SK-N-SH (cell line): ENCODE data around the gene AGAP1. TPM values are rescaled to one million over a fixed set of nuclear protein-coding genes. Genes with fewer than 3 reads are reported as not detected.
A peak's percentile ranks its signal among the peaks of the same experiment; 100 is the strongest.

Source experiments
- CTCF ChIA-PET: fragments of 300-600, 350-600 bp; formaldehyde crosslinking; extraction: SDS; loops from one replicate; lab custom pipeline; 2021; lab: Yijun Ruan, JAX
- POLR2A ChIA-PET: fragments of 350-600 bp; sonication (Branson Sonifier 250); formaldehyde crosslinking; extraction: SDS; loops from one replicate; lab custom pipeline; 2020; ENCODE audit warnings: antibody characterized with exemption, inconsistent platforms; lab: Yijun Ruan, JAX
- DNase-seq: peaks from one replicate; pipeline ENCODE4 v3.0.0; 2012
- H2AFZ ChIP-seq: fragments of 200-600 bp; sonication (generic); 2 replicates; pipeline ENCODE4 v1.8.1; 2016; ENCODE audit warnings: antibody characterized with exemption, mild to moderate bottlenecking, low read depth
- H3F3A ChIP-seq: fragments of 200-600 bp; sonication (generic); replicated peaks from 2 replicates; pipeline ENCODE3; 2016; ENCODE audit warnings: antibody characterized with exemption, mild to moderate bottlenecking; ENCODE audit not compliant: insufficient read depth
- H3K27ac ChIP-seq, 2 experiments: fragments of 200-500 bp in 1 of 2; fragments of 200-600 bp in 1 of 2; sonication (Bioruptor generic) in 1 of 2; sonication (generic), shearing (Covaris generic) in 1 of 2; 2 replicates each; pipeline versions ENCODE4 v1.5.1 to v1.6.1; 2014 to 2016; ENCODE audit warnings: low read depth in 2 of 2, inconsistent platforms in 1 of 2, low read length in 1 of 2, mild to moderate bottlenecking in 1 of 2, mixed read lengths in 1 of 2
- H3K27me3 ChIP-seq: fragments of 200-600 bp; sonication (generic), shearing (Covaris generic); 2 replicates; pipeline ENCODE4 v1.6.1; 2016; ENCODE audit warnings: mixed run types; ENCODE audit not compliant: insufficient read depth
- H3K36me3 ChIP-seq, 2 experiments: fragments of 200-500 bp in 1 of 2; fragments of 200-600 bp in 1 of 2; sonication (Bioruptor generic) in 1 of 2; sonication (generic) in 1 of 2; replicated peaks in 1 of 2; 2 replicates each; pipeline versions ENCODE3 to v1.5.1; 2014 to 2016; ENCODE audit warnings: low read length in 1 of 2, mild to moderate bottlenecking in 1 of 2; ENCODE audit not compliant: insufficient read depth in 2 of 2, control insufficient read depth in 1 of 2
- H3K4me1 ChIP-seq, 2 experiments: fragments of 200-500 bp in 1 of 2; fragments of 200-600 bp in 1 of 2; sonication (Bioruptor generic) in 1 of 2; sonication (generic), shearing (Covaris generic) in 1 of 2; 2 replicates each; pipeline versions ENCODE4 v1.5.1 to v1.6.1; 2014 to 2016; ENCODE audit warnings: low read depth in 1 of 2, low read length in 1 of 2, mixed run types in 1 of 2; ENCODE audit not compliant: insufficient read depth in 2 of 2, control insufficient read depth in 1 of 2
- H3K4me2 ChIP-seq: fragments of 200-600 bp; sonication (generic), shearing (Covaris generic); 2 replicates; pipeline ENCODE4 v1.6.1; 2017; ENCODE audit warnings: mixed run types
- H3K4me3 ChIP-seq, 2 experiments: fragments of 200-500 bp in 1 of 2; fragments of 200-600 bp in 1 of 2; sonication (Bioruptor generic) in 1 of 2; sonication (generic), shearing (Covaris generic) in 1 of 2; 2 replicates each; pipeline versions ENCODE4 v1.5.1 to v1.8.1; 2014 to 2016; ENCODE audit warnings: low read depth in 2 of 2, inconsistent platforms in 1 of 2, low read length in 1 of 2, mild to moderate bottlenecking in 1 of 2, mixed read lengths in 1 of 2, moderate library complexity in 1 of 2
- H3K79me2 ChIP-seq: fragments of 200-600 bp; sonication (generic); 2 replicates; pipeline ENCODE4 v1.8.1; 2017; ENCODE audit warnings: mild to moderate bottlenecking; ENCODE audit not compliant: insufficient read depth
- H3K9ac ChIP-seq: fragments of 200-600 bp; sonication (generic); 2 replicates; pipeline ENCODE4 v1.6.1; 2017; ENCODE audit warnings: mixed run types
- H3K9me2 ChIP-seq: fragments of 200-600 bp; sonication (generic); 2 replicates; pipeline ENCODE4 v1.6.1; 2017; ENCODE audit warnings: mixed run types
- H3K9me3 ChIP-seq: fragments of 200-600 bp; sonication (generic); 2 replicates; pipeline ENCODE4 v1.6.1; 2017; ENCODE audit warnings: mixed run types, mild to moderate bottlenecking, moderate library complexity
- H4K20me1 ChIP-seq: fragments of 200-600 bp; sonication (generic); 2 replicates; pipeline ENCODE4 v1.6.1; 2017; ENCODE audit warnings: mild to moderate bottlenecking, mixed run types; ENCODE audit not compliant: insufficient read depth
- EZH2phosphoT487 ChIP-seq: fragments of 200-600 bp; sonication (generic); IDR thresholded peaks from 2 replicates; pipeline ENCODE4 v1.6.1; 2017; ENCODE audit warnings: low read depth, mixed run types, mild to moderate bottlenecking, antibody characterized with exemption, moderate library complexity, borderline replicate concordance
- FOXJ3 ChIP-seq: sonication (generic); formaldehyde crosslinking; IDR thresholded peaks from 2 replicates; pipeline ENCODE4 v1.5.1; 2020; ENCODE audit warnings: mild to moderate bottlenecking, missing genetic modification reagents
- IRF3 ChIP-seq: fragments of 150-350 bp; IDR thresholded peaks from 2 replicates; pipeline ENCODE4 v1.6.1; 2016; ENCODE audit warnings: mild to moderate bottlenecking, low read depth, low read length
- RAD21 ChIP-seq: IDR thresholded peaks from 2 replicates; pipeline ENCODE4 v1.6.1; 2012; ENCODE audit warnings: mild to moderate bottlenecking, low read length
- USF2 ChIP-seq: fragments of 150-350 bp; IDR thresholded peaks from 2 replicates; pipeline ENCODE4 v1.6.1; 2017; ENCODE audit warnings: antibody characterized with exemption, low read length, low read depth, borderline replicate concordance
- WGBS: methylation state at CpG from one replicate; pipeline ENCODE4 v1.1.6; 2017; ENCODE audit warnings: low lambda C conversion rate; 5-methylcytosine and 5-hydroxymethylcytosine counted together
- polyA plus RNA-seq, 3 experiments: library from polyadenylated mRNA; depleted of rRNA; stranded (reverse); fragments of >200 nt; gene quantifications; 2 replicates each; pipeline ENCODE4 v1.2.3, GENCODE V29; 2012
- TF ChIP-seq, protein P1 (sequence below): IDR thresholded peaks from 2 replicates; pipeline ENCODE4 v1.4.0; 2012; ENCODE audit warnings: low read depth, borderline replicate concordance
- TF ChIP-seq, protein P2 (sequence below): fragments of 200-600 bp; sonication (generic); IDR thresholded peaks from 2 replicates; pipeline ENCODE4 v1.6.1; 2017; ENCODE audit warnings: antibody characterized with exemption, mild to moderate bottlenecking, moderate library complexity

AGAP1 gene
- polyA plus RNA-seq, 1 of the 3 experiments (the other 2 are of a cell fraction), result 8.8 TPM

DNA sequence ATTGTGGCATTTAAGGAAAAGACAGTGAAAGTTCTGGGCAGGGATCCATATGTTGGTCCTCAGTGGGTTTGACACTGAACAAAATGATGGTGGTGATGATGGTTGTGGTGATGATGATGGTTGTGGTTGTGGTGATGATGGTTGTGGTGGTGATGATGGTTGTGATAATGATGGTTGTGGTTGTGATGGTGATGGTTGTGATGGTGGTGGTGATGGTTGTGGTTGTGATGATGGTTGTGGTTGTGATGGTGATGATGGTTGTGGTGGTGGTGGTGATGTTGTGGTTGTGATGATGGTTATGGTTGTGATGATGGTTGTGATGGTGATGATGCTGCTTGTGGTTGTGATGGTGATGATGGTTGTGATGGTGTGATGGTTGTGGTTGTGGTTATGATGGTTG, 308.7 kb downstream of the AGAP1 start:
- no peak overlapping the region for H2AFZ ChIP-seq
- TF ChIP-seq USF2 (no peak), IRF3 (no peak), FOXJ3 (CRISPR knock-in tag) (no peak), EZH2phosphoT487 (no peak)
- TF ChIP-seq, protein P1, sequence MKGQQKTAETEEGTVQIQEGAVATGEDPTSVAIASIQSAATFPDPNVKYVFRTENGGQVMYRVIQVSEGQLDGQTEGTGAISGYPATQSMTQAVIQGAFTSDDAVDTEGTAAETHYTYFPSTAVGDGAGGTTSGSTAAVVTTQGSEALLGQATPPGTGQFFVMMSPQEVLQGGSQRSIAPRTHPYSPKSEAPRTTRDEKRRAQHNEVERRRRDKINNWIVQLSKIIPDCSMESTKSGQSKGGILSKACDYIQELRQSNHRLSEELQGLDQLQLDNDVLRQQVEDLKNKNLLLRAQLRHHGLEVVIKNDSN, result no peak
- TF ChIP-seq, protein P2, sequence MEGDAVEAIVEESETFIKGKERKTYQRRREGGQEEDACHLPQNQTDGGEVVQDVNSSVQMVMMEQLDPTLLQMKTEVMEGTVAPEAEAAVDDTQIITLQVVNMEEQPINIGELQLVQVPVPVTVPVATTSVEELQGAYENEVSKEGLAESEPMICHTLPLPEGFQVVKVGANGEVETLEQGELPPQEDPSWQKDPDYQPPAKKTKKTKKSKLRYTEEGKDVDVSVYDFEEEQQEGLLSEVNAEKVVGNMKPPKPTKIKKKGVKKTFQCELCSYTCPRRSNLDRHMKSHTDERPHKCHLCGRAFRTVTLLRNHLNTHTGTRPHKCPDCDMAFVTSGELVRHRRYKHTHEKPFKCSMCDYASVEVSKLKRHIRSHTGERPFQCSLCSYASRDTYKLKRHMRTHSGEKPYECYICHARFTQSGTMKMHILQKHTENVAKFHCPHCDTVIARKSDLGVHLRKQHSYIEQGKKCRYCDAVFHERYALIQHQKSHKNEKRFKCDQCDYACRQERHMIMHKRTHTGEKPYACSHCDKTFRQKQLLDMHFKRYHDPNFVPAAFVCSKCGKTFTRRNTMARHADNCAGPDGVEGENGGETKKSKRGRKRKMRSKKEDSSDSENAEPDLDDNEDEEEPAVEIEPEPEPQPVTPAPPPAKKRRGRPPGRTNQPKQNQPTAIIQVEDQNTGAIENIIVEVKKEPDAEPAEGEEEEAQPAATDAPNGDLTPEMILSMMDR, result no peak
- TF ChIP-seq, all 33 proteins: peak for 0
- H3K4me2 ChIP-seq, result no peak overlapping the region
- H3K9me2 ChIP-seq, result no peaks in the 10 kb centered on the region
- H3K4me3 ChIP-seq, result no peak overlapping the region
- H3K36me3 ChIP-seq, result peaks cover 0 to 12% of the 10 kb centered on the region in 2 experiments
- no peak for DNase-seq
- no peaks in the 10 kb centered on the region for H3K79me2 ChIP-seq
- no peak overlapping the region for H3K9ac ChIP-seq
- H3F3A ChIP-seq, result peaks cover 3% of the 10 kb centered on the region
- H3K9me3 ChIP-seq, result no peaks in the 10 kb centered on the region
- H3K4me1 ChIP-seq, result peaks cover 0 to 2% of the 10 kb centered on the region in 2 experiments; a peak in 1 of 4 replicates
- ChIA-PET CTCF (interaction anchor here (0.7 to 18.0 kb wide), 2 partner anchors 23 to 374 kb away, joined by 3 to 248 read pairs; no protein-coding TSS in a partner anchor), POLR2A (no interaction called here)
- H3K27ac ChIP-seq, result no peak overlapping the region
- no peaks in the 10 kb centered on the region for H3K27me3 ChIP-seq
- no peaks in the 10 kb centered on the region for H4K20me1 ChIP-seq

- Histone ChIP-seq H4K20me1 (no peaks in the 10 kb centered on the region), H3K27ac (no peak overlapping the region), H3K27me3 (no peaks in the 10 kb centered on the region), H3K36me3 (peaks cover 0 to 12% of the 10 kb centered on the region in 2 experiments), H3K79me2 (no peaks in the 10 kb centered on the region), H3K4me3 (no peak overlapping the region), H3K9ac (no peak overlapping the region), H3K9me3 (no peaks in the 10 kb centered on the region), H3K4me1 (peaks cover 0 to 2% of the 10 kb centered on the region in 2 experiments; a peak in 1 of 4 replicates), H3K9me2 (no peaks in the 10 kb centered on the region), H2AFZ (no peak overlapping the region), H3F3A (peaks cover 3% of the 10 kb centered on the region), H3K4me2 (no peak overlapping the region)
- WGBS, result 100% methylated on average over 1 of the region's 1 CpG
- TF ChIP-seq, protein P2, result peak; percentile 48
- TF ChIP-seq RAD21, result peak; percentile 41
- no peak for TF ChIP-seq USF2
- ChIA-PET CTCF (interaction anchor here (1.5 to 1.8 kb wide), 2 partner anchors 10 to 24 kb away, joined by 3 to 4 read pairs; no protein-coding TSS in a partner anchor), POLR2A (no interaction called here)
- no peak for DNase-seq
Observed at GRCh38 chr2:235803028-235803427, 309.2 kb downstream of the AGAP1 start.
